HepG2 (cell line): Measurements from ENCODE around the gene RAD51D. TPM values are rescaled to one million over a fixed set of nuclear protein-coding genes. Genes with fewer than 3 reads are reported as not detected.

Source experiments
- CREM ChIP-seq, 2 experiments: sonication (generic) in 1 of 2; formaldehyde crosslinking in 1 of 2; IDR thresholded peaks; 2 replicates each; pipeline versions ENCODE4 v1.4.0 to v1.6.1; 2016 to 2020; ENCODE audit warnings: antibody characterized with exemption in 1 of 2, mild to moderate bottlenecking in 1 of 2, missing genetic modification reagents in 1 of 2
- FOXA3 ChIP-seq: IDR thresholded peaks from 2 replicates; pipeline ENCODE4 v1.6.1; 2016; ENCODE audit warnings: missing genetic modification reagents, missing compliant biosample characterization
- FOXK1 ChIP-seq: sonication (generic); formaldehyde crosslinking; IDR thresholded peaks from 2 replicates; pipeline ENCODE4 v1.4.0; 2020; ENCODE audit warnings: low read depth, missing genetic modification reagents, borderline replicate concordance
- FOXK2 ChIP-seq: fragments of 450-650 bp; IDR thresholded peaks from 2 replicates; pipeline ENCODE4 v1.6.1; 2016
- FOXM1 ChIP-seq: sonication (generic); formaldehyde crosslinking; IDR thresholded peaks from 2 replicates; pipeline ENCODE4 v1.5.0; 2020; ENCODE audit warnings: missing genetic modification reagents
- MIXL1 ChIP-seq: IDR thresholded peaks from 2 replicates; pipeline ENCODE4 v1.6.1; 2016
- NCOR1 ChIP-seq: fragments of 200-600 bp; sonication (generic); IDR thresholded peaks from 2 replicates; pipeline ENCODE4 v1.7.0; 2017; ENCODE audit warnings: antibody characterized with exemption, low read length, borderline replicate concordance
- NR2C2 ChIP-seq: sonication (generic); formaldehyde crosslinking; IDR thresholded peaks from 2 replicates; pipeline ENCODE4 v1.4.0; 2020; ENCODE audit warnings: missing genetic modification reagents, mild to moderate bottlenecking, moderate library complexity, borderline replicate concordance
- RCOR2 ChIP-seq: IDR thresholded peaks from 2 replicates; pipeline ENCODE4 v1.6.1; 2016; ENCODE audit warnings: missing biosample characterization, missing genetic modification reagents
- RFX5 ChIP-seq: IDR thresholded peaks from 2 replicates; pipeline ENCODE4 v1.6.1; 2011; ENCODE audit warnings: low read depth, low read length, improper control_type of control experiment
- SAP130 ChIP-seq: IDR thresholded peaks from 2 replicates; pipeline ENCODE4 v1.6.1; 2016; ENCODE audit warnings: low read depth
- SMAD3 ChIP-seq: sonication (generic); formaldehyde crosslinking; IDR thresholded peaks from 2 replicates; pipeline ENCODE4 v1.4.0; 2020; ENCODE audit warnings: missing genetic modification reagents
- SMC3 ChIP-seq: IDR thresholded peaks from 2 replicates; pipeline ENCODE4 v1.6.1; 2011; ENCODE audit warnings: low read length, improper control_type of control experiment
- SOX13 ChIP-seq, 3 experiments: fragments of 450-650 bp in 1 of 3; sonication (generic) in 1 of 3; formaldehyde crosslinking in 1 of 3; IDR thresholded peaks in 2 of 3; conservative IDR thresholded peaks in 1 of 3; 2 replicates each; pipeline versions ENCODE4 v1.5.0 to v1.6.1; 2016 to 2020; ENCODE audit warnings: antibody characterized with exemption in 1 of 3, mild to moderate bottlenecking in 1 of 3, missing compliant biosample characterization in 1 of 3, missing genetic modification reagents in 1 of 3, moderate library complexity in 1 of 3
- ZNF441 ChIP-seq: sonication (generic); formaldehyde crosslinking; IDR thresholded peaks from 2 replicates; pipeline ENCODE4 v1.7.0; 2021; ENCODE audit warnings: missing genetic modification reagents, borderline replicate concordance
- polyA plus RNA-seq, 8 experiments: library from polyadenylated mRNA; depleted of rRNA in 3 of 8; stranded (reverse) in 7 of 8; unstranded in 1 of 8; fragments of >200 nt; fragmentation: Illumina TruSeq in 4 of 8; extraction: Trizol in 4 of 8; gene quantifications; 2 replicates each; pipeline versions ENCODE4 v1.2.1 to v1.2.3, GENCODE V29; 2011 to 2016; ENCODE audit warnings: low read depth in 4 of 8, missing spikeins in 1 of 8, mixed read lengths in 1 of 8; ENCODE audit not compliant: insufficient read depth in 1 of 8
- total RNA-seq, 5 experiments: library from RNA; depleted of rRNA; stranded (reverse); fragments of >200 nt; fragmentation: Illumina TruSeq; extraction: Trizol; gene quantifications; 2 replicates each; pipeline ENCODE4 v1.2.3, GENCODE V29; 2016; ENCODE audit warnings: low read depth in 1 of 5
- TF ChIP-seq, protein P1 (sequence below): conservative IDR thresholded peaks from 2 replicates; pipeline ENCODE4 v1.6.1; 2018; ENCODE audit warnings: missing genetic modification reagents
- TF ChIP-seq, protein P2 (sequence below): sonication (generic); formaldehyde crosslinking; IDR thresholded peaks from 2 replicates; pipeline ENCODE4 v1.4.0; 2020; ENCODE audit warnings: missing genetic modification reagents, mild to moderate bottlenecking, borderline replicate concordance
- TF ChIP-seq, protein P3 (sequence below): sonication (generic); formaldehyde crosslinking; conservative IDR thresholded peaks from 2 replicates; pipeline ENCODE4 v1.4.0; 2020; ENCODE audit warnings: mild to moderate bottlenecking, missing genetic modification reagents, moderate library complexity
- TF ChIP-seq, protein P4 (sequence below): sonication (generic); formaldehyde crosslinking; IDR thresholded peaks from 2 replicates; pipeline ENCODE4 v1.4.0; 2020; ENCODE audit warnings: missing genetic modification reagents
- TF ChIP-seq, protein P5 (sequence below): IDR thresholded peaks from 2 replicates; pipeline ENCODE4 v1.6.1; 2016; ENCODE audit warnings: control low read depth

The RAD51D gene
- total and polyA plus RNA-seq, 2 of the 13 experiments (the other 11 are each of a cell fraction or from before 2014, with no cell fraction given) = 6.7 to 13.1 TPM

DNA sequence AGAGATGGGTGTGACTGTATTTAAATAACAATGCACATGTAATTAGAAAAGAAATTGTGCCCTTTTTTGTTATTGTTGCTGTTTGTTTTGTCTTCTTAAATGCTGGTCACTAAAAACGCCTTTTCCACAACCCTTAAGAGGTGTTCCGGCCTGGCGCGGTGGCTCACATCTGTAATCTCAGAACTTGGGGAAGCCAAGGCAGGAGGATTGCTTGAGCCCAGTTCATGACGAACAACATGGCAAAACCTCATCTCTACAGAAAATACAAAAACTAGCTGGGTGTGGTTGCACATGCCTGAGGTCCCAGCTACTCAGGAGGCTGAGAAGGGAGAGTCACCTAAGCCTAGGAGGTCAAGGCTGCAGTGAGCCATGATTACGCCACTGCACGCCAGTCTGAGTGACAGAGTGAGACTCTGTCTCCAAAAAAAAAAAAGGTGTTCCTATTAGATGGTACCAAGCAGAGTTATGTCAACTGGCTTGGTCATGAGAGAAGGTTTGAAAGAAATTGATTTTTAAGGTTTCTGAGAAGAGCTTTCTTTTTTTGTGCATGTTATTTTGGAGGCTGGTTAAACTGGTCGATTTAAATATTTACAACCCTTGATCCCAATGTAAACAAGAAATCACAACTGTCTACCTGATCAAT lies 32.6 kb downstream of the RAD51D start (continued):
- TF ChIP-seq, protein P1, sequence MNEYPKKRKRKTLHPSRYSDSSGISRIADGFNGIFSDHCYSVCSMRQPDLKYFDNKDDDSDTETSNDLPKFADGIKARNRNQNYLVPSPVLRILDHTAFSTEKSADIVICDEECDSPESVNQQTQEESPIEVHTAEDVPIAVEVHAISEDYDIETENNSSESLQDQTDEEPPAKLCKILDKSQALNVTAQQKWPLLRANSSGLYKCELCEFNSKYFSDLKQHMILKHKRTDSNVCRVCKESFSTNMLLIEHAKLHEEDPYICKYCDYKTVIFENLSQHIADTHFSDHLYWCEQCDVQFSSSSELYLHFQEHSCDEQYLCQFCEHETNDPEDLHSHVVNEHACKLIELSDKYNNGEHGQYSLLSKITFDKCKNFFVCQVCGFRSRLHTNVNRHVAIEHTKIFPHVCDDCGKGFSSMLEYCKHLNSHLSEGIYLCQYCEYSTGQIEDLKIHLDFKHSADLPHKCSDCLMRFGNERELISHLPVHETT (CRISPR knock-in tag) = peak; percentile 50; the same call in 1 of the 2 replicates
- TF ChIP-seq NR2C2 (peak; percentile 62), NCOR1 (peak; percentile 52; the same call in 1 of the 2 replicates), SAP130 (CRISPR knock-in tag) (peak; percentile 86), RCOR2 (CRISPR knock-in tag) (0 out of 2 replicates have a peak, but pooled peaks have one; percentile 16), FOXA3 (CRISPR knock-in tag) (peak; percentile 85), ZNF441 (no peak), FOXM1 (CRISPR knock-in tag) (no peak), SOX13 (IDR thresholded peaks at IDR 0.05) (no peak), SOX13 (CRISPR knock-in tag; conservative IDR thresholded peaks at IDR 0.05 in 1 of 2, IDR thresholded peaks at IDR 0.05 in 1 of 2) (peak in 1 of 2 experiments; percentile 65; a peak in 2 of 4 replicates), RFX5 (no peak), SMAD3 (CRISPR knock-in tag) (peak; percentile 36; the same call in 1 of the 2 replicates), MIXL1 (peak; percentile 32; the same call in 1 of the 2 replicates), FOXK1 (peak; percentile 60; the same call in 1 of the 2 replicates), SMC3 (peak; percentile 21; the same call in 1 of the 2 replicates), CREM (IDR thresholded peaks at IDR 0.05) (peak; percentile 58), CREM (CRISPR knock-in tag; IDR thresholded peaks at IDR 0.05) (no peak), FOXK2 (no peak)
- TF ChIP-seq, protein P2, sequence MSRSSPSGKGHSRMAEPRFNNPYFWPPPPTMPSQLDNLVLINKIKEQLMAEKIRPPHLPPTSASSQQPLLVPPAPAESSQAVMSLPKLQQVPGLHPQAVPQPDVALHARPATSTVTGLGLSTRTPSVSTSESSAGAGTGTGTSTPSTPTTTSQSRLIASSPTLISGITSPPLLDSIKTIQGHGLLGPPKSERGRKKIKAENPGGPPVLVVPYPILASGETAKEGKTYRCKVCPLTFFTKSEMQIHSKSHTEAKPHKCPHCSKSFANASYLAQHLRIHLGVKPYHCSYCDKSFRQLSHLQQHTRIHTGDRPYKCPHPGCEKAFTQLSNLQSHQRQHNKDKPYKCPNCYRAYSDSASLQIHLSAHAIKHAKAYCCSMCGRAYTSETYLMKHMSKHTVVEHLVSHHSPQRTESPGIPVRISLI = peak; percentile 92
- TF ChIP-seq, protein P3, sequence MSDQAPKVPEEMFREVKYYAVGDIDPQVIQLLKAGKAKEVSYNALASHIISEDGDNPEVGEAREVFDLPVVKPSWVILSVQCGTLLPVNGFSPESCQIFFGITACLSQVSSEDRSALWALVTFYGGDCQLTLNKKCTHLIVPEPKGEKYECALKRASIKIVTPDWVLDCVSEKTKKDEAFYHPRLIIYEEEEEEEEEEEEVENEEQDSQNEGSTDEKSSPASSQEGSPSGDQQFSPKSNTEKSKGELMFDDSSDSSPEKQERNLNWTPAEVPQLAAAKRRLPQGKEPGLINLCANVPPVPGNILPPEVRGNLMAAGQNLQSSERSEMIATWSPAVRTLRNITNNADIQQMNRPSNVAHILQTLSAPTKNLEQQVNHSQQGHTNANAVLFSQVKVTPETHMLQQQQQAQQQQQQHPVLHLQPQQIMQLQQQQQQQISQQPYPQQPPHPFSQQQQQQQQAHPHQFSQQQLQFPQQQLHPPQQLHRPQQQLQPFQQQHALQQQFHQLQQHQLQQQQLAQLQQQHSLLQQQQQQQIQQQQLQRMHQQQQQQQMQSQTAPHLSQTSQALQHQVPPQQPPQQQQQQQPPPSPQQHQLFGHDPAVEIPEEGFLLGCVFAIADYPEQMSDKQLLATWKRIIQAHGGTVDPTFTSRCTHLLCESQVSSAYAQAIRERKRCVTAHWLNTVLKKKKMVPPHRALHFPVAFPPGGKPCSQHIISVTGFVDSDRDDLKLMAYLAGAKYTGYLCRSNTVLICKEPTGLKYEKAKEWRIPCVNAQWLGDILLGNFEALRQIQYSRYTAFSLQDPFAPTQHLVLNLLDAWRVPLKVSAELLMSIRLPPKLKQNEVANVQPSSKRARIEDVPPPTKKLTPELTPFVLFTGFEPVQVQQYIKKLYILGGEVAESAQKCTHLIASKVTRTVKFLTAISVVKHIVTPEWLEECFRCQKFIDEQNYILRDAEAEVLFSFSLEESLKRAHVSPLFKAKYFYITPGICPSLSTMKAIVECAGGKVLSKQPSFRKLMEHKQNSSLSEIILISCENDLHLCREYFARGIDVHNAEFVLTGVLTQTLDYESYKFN (CRISPR knock-in tag) = peak; percentile 37; the same call in 1 of the 2 replicates
- TF ChIP-seq, protein P4, sequence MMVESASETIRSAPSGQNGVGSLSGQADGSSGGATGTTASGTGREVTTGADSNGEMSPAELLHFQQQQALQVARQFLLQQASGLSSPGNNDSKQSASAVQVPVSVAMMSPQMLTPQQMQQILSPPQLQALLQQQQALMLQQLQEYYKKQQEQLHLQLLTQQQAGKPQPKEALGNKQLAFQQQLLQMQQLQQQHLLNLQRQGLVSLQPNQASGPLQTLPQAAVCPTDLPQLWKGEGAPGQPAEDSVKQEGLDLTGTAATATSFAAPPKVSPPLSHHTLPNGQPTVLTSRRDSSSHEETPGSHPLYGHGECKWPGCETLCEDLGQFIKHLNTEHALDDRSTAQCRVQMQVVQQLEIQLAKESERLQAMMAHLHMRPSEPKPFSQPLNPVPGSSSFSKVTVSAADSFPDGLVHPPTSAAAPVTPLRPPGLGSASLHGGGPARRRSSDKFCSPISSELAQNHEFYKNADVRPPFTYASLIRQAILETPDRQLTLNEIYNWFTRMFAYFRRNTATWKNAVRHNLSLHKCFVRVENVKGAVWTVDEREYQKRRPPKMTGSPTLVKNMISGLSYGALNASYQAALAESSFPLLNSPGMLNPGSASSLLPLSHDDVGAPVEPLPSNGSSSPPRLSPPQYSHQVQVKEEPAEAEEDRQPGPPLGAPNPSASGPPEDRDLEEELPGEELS = peak; percentile 78
- TF ChIP-seq, protein P5, sequence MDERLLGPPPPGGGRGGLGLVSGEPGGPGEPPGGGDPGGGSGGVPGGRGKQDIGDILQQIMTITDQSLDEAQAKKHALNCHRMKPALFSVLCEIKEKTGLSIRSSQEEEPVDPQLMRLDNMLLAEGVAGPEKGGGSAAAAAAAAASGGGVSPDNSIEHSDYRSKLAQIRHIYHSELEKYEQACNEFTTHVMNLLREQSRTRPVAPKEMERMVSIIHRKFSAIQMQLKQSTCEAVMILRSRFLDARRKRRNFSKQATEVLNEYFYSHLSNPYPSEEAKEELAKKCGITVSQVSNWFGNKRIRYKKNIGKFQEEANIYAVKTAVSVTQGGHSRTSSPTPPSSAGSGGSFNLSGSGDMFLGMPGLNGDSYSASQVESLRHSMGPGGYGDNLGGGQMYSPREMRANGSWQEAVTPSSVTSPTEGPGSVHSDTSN (CRISPR knock-in tag) = peak; percentile 64
